ENCODE measurements around the gene DGCR6. TPM values are rescaled to one million over a fixed set of nuclear protein-coding genes. Genes with fewer than 3 reads are reported as not detected.
"Not testable (repeated sequence)": the region's sequence is repeated elsewhere in the genome, so short reads cannot be mapped to it uniquely, and the experiment has no call there.

Gene DGCR6
- 1 to 10 TPM; 1.7 to 6.1 TPM for total RNA-seq
- 10 to 100 TPM in 5 of 6 donors, 1 to 10 TPM in 1; 8.1 to 15.8 (median 12.7) TPM for polyA plus RNA-seq (ENCODE audit: insufficient read length in 6 of 6)
- long read RNA-seq, donor 1, partial matches to known transcripts = 0 of 4 reads
- long read RNA-seq, donor 1, other reads (novel, unspliced or antisense) = 0 of 4 reads
- long read RNA-seq, donor 2, transcript DGCR6-201 (5 exons, 1,214 nt) = major isoform, 7 of 11 reads
- long read RNA-seq, donor 2, partial matches to known transcripts = 0 of 11 reads
- long read RNA-seq, donor 2, other reads (novel, unspliced or antisense) = 0 of 11 reads
- long read RNA-seq, donor 3, transcript DGCR6-201 (5 exons, 1,214 nt) = major isoform, 12 of 15 reads
- long read RNA-seq, donor 3, partial matches to known transcripts = 0 of 15 reads
- long read RNA-seq, donor 3, other reads (novel, unspliced or antisense) = 0 of 15 reads
- long read RNA-seq, donor 4, partial matches to known transcripts = 0 of 3 reads
- long read RNA-seq, donor 4, other reads (novel, unspliced or antisense) = 0 of 3 reads
- long read RNA-seq, donor 5, transcript DGCR6-201 (5 exons, 1,214 nt) = major isoform, 10 of 10 reads
- long read RNA-seq, donor 5, partial matches to known transcripts = 0 of 10 reads
- long read RNA-seq, donor 5, other reads (novel, unspliced or antisense) = 0 of 10 reads
- long read RNA-seq, donor 6, transcript DGCR6-201 (5 exons, 1,214 nt) = major isoform, 7 of 9 reads
- long read RNA-seq, donor 6, partial matches to known transcripts = 0 of 9 reads
- long read RNA-seq, donor 6, other reads (novel, unspliced or antisense) = 0 of 9 reads
- long read RNA-seq, donor 7, transcript DGCR6-201 (5 exons, 1,214 nt) = major isoform, 12 of 15 reads
- long read RNA-seq, donor 7, partial matches to known transcripts = 0 of 15 reads
- long read RNA-seq, donor 7, other reads (novel, unspliced or antisense) = 0 of 15 reads
- long read RNA-seq, donor 8, partial matches to known transcripts = 0 of 6 reads
- long read RNA-seq, donor 8, other reads (novel, unspliced or antisense) = 0 of 6 reads
- long read RNA-seq, donor 9, partial matches to known transcripts = 0 of 2 reads
- long read RNA-seq, donor 9, other reads (novel, unspliced or antisense) = 0 of 2 reads
- long read RNA-seq, donor 10, partial matches to known transcripts = 0 of 3 reads
- long read RNA-seq, donor 10, other reads (novel, unspliced or antisense) = 0 of 3 reads
- long read RNA-seq, donor 11, transcript DGCR6-201 (5 exons, 1,214 nt) = major isoform, 25 of 44 reads
- long read RNA-seq, donor 11, transcript DGCR6-208 (2 exons, 1,837 nt) = minor isoform, 13 of 44 reads
- long read RNA-seq, donor 11, partial matches to known transcripts = 6 of 44 reads
- long read RNA-seq, donor 11, other reads (novel, unspliced or antisense) = 0 of 44 reads
- long read RNA-seq, donor 12, transcript DGCR6-208 (2 exons, 1,837 nt) = minor isoform, 5 of 14 reads
- long read RNA-seq, donor 12, transcript DGCR6-201 (5 exons, 1,214 nt) = major isoform, 8 of 14 reads
- long read RNA-seq, donor 12, partial matches to known transcripts = 0 of 14 reads
- long read RNA-seq, donor 12, other reads (novel, unspliced or antisense) = 0 of 14 reads

DNA sequence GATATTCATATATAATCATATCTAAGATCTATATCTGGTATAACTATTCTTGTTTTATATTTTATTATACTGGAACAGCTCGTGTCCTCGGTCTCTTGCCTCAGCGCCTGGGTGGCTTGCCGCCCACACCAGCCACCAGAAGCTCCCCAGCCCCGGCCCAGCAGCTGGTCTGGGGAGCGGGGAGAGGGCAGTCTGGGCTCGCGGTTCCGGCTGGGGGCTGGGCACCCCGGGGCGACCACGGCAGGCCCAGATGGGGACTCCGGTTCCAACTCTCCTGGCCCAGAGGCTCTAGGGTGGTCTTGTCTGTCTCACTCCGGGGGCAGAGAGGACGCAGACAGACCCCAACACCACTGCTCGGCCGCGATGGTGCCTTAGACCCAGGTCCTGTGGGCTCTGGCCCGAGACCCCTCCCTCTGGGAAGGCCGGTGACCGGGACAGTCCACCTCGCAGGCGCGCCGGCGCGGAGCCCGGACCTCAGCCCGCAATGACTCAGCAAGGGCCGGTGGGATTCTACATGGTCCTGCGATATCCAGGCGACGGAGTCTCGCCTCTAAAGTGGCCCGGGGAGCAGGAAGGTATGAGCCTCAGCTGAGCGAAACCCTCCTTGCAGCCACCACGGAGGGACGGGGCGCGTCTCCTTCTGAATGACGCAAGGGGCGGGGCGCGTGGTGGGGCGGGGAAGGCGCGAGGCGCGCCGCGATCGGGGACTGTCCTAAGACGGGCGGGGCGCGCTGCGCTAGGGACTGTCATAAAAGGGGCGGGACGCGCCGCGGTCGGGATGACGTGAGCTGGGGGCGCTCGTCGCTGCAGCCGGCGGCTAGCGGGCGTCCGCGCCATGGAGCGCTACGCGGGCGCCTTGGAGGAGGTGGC is at the start of gene DGCR6:
TSS of gene DGCR6 (plus strand) at position 781 of the 870 bp plus-strand sequence. CDS start at position 836, 55 bp downstream.
- no peak for DNase-seq
- H3K36me3 ChIP-seq = no peaks in the 10 kb centered on the region
- ATAC-seq = peak; percentile 97
- TF ChIP-seq, protein P1, sequence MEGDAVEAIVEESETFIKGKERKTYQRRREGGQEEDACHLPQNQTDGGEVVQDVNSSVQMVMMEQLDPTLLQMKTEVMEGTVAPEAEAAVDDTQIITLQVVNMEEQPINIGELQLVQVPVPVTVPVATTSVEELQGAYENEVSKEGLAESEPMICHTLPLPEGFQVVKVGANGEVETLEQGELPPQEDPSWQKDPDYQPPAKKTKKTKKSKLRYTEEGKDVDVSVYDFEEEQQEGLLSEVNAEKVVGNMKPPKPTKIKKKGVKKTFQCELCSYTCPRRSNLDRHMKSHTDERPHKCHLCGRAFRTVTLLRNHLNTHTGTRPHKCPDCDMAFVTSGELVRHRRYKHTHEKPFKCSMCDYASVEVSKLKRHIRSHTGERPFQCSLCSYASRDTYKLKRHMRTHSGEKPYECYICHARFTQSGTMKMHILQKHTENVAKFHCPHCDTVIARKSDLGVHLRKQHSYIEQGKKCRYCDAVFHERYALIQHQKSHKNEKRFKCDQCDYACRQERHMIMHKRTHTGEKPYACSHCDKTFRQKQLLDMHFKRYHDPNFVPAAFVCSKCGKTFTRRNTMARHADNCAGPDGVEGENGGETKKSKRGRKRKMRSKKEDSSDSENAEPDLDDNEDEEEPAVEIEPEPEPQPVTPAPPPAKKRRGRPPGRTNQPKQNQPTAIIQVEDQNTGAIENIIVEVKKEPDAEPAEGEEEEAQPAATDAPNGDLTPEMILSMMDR (IDR thresholded peaks at IDR 0.05) = no peak
- H3K4me3 ChIP-seq = no peak within 1 kb of the TSS
- H3K27me3 ChIP-seq = no peaks in the 10 kb centered on the region
- H3K9me3 ChIP-seq = no peaks in the 10 kb centered on the region
- intact Hi-C loops (cut with DNase I) = no loop called here
- no peaks in the 10 kb centered on the region for H3K4me1 ChIP-seq
- H3K27ac ChIP-seq = no peak within 1 kb of the TSS

DNA sequence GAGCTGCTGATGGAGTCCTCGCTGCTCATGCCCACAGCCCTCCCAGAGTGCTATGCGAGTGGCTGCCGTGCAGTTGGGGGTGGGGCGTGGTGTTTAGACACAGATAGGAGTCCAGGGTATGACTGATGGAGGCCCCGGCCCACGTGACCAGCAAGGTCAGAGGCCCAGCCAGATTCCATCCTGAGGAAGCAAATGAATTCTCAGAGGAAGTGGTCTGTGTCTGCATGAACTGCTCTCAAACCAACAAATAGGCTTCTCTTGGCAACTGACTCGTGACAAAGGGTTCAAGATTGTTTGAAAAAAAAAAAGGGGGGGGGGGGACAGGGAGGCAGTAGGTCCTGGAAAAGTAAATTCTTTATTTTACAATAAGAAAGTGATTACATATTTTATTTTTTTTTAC is 46.8 kb upstream of the DGCR6 start:
- H3K27me3 ChIP-seq; DNase-seq; H3K4me1 ChIP-seq; H3K4me3 ChIP-seq; H3K27ac ChIP-seq; H3K9me3 ChIP-seq; ATAC-seq; H3K36me3 ChIP-seq; intact Hi-C loops (cut with DNase I): not testable (repeated sequence)

DNA sequence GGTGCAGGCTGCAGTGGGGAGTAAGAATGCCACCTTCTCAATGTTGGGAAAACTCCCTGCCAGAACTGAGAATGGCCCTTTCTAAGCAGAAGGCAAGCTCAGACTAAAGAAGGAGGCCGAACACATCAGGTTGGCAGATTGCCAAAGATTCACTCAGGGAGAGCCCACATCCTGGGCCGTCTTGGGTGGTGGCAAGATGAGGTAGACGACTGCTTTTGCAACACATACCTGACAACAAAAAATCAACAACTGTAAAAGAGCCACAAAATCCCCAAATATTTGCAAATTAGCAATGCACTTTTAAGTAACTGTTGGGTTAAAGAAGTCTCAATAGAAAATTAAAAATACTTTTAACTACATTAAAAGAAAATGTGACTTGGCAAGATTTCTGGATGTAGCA is 24.9 kb upstream of the DGCR6 start:
- H3K9me3 ChIP-seq; intact Hi-C loops (cut with DNase I); H3K36me3 ChIP-seq; H3K4me1 ChIP-seq; H3K27me3 ChIP-seq; ATAC-seq; H3K27ac ChIP-seq; H3K4me3 ChIP-seq: not testable (repeated sequence)
- peak in 1 of 4 donors; percentile 26 for DNase-seq

DNA sequence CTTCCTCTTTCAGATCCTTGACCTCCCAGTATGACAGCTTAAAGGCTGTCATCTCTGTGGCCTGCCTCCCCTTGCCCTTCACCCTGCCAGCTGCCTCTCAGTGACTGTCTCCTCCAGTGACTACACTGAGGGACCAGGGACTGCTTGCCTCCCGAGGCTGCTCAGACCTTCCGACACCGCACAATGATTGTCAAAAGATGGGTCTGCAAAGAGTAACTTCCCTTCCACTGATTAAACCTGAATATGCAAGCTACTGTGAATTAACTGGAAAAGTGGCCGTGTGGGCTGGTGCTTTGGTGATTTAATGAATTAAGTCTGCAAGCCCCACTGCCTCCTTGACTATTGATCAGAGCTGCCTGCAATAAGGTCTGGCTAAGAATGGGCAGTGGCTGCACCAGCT is 21.7 kb upstream of the DGCR6 start:
- H3K27me3 ChIP-seq; DNase-seq; intact Hi-C loops (cut with DNase I); H3K4me1 ChIP-seq; H3K4me3 ChIP-seq; H3K27ac ChIP-seq; H3K36me3 ChIP-seq; ATAC-seq; H3K9me3 ChIP-seq: not testable (repeated sequence)

DNA sequence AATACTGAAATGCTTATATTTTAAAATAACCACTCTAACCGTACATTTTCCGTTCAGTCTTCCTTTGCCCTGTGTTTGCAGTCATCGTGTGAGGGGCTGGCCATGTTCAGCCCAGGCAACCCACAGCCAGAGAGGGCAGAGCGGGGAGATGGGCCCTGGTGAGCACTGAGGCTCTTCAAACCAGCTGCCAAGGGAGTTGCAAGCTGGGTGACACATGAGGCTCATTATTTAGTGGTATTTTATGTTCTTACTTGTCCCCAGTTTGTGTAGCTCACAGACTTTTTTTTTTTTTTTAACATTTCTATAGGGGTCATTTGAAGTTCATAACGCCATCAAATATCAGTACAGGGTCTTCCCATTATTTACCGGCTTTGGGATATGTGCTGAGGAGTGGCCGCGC is 18.0 kb upstream of the DGCR6 start:
- DNase-seq = no peak
- TF ChIP-seq, protein P1 (IDR thresholded peaks at IDR 0.05) = no peak

DNA sequence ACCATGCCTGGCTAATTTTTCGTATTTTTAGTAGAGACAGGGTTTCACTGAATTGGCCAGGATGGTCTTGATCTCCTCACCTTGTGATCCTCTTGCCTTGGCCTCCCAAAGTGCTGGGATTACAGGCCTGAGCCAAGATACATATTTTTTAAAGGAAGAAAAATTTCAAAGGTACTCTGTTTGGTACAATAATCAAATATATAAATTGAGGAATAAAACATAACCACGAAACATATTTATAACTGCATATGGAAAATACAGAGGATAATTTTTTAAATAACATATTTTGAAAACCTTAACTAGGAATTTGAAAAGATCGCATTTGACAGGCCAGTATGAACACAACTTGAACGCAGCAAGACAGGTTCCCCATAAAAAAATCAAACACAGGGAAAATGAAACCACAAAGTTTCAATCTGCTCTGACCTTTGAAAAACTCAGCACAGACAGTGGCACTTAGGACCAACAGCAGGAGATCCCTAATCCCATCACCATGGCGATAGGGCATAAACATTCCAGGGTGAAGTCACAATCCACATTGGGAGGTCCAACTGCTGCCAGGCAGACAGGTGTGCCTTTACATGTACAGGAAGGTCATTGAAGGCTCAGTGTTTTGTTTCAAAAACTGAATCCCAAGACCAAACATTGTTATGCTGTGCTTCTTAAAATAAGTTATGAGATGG is 15.5 kb upstream of the DGCR6 start:
- H3K9me3 ChIP-seq; H3K27me3 ChIP-seq; H3K4me1 ChIP-seq; H3K36me3 ChIP-seq; H3K4me3 ChIP-seq; intact Hi-C loops (cut with DNase I); ATAC-seq; DNase-seq; H3K27ac ChIP-seq: not testable (repeated sequence)

More for the DNA sequence above, 18.0 kb upstream of the DGCR6 start:
- Histone ChIP-seq H3K4me1 (no peaks in the 10 kb centered on the region), H3K27me3 (no peaks in the 10 kb centered on the region), H3K27ac (no peak overlapping the region), H3K4me3 (no peak overlapping the region), H3K36me3 (no peaks in the 10 kb centered on the region), H3K9me3 (no peaks in the 10 kb centered on the region)
- intact Hi-C loops (cut with DNase I) = no loop called here
- no peak for ATAC-seq

DNA sequence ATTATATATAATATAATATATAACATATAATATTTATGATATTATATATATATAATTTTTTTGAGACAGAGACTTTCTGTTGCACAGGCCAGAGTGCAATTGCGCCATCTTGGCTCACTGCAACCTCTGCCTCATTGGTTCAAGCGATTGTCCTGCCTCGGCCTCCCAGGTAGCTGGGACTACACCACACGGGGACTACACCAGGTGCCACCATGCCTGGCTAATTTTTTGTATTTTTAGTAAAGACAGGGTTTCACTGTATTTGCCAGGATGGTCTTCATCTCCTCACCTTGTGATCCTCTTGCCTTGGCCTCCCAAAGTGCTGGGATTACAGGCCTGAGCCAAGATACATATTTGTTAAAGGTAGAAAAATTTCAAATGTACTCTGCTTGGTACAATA is 12.3 kb upstream of the DGCR6 start:
- ATAC-seq; H3K36me3 ChIP-seq; H3K9me3 ChIP-seq; H3K4me1 ChIP-seq; H3K27ac ChIP-seq; H3K27me3 ChIP-seq; H3K4me3 ChIP-seq; intact Hi-C loops (cut with DNase I); DNase-seq: not testable (repeated sequence)

DNA sequence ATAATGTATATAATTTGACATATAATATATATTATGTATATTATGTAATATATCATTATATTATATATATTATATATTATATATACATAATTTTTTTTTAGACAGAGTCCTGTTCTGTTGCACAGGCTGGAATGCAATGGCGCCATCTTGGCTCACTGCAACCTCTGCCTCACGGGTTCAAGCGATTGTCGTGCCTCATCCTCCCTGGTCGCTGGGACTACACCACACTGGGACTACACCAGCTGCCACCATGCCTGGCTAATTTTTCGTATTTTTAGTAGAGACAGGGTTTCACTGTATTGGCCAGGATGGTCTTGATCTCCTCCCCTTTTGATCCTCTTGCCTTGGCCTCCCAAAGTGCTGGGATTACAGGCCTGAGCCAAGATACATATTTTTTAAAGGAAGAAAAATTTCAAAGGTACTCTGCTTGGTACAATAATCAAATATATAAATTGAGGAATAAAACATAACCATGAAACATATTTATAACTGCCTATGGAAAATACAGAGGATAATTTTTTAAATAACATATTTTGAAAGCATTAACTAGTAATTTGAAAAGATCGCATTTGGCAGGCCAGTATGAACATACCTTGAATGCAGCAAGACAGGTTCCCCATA is 10.0 kb upstream of the DGCR6 start:
- H3K9me3 ChIP-seq; H3K27me3 ChIP-seq; intact Hi-C loops (cut with DNase I); H3K27ac ChIP-seq; ATAC-seq; H3K36me3 ChIP-seq; DNase-seq; H3K4me3 ChIP-seq; H3K4me1 ChIP-seq: not testable (repeated sequence)

DNA sequence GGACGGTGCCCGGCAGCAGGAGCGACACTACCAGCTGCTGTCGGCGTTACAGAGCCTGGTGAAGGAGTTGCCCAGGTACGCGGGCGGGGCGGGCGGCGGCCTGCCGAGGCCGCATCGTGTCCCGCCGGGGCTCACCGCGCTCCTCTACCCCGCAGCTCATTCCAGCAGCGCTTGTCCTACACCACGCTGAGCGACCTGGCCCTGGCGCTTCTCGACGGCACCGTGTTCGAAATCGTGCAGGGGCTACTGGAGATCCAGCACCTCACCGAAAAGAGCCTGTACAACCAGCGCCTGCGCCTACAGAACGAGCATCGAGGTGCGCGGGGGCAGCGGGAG is 258 bp downstream of the DGCR6 start:
- H3K27me3 ChIP-seq; H3K4me1 ChIP-seq; H3K9me3 ChIP-seq; DNase-seq; intact Hi-C loops (cut with DNase I); H3K4me3 ChIP-seq; H3K36me3 ChIP-seq; H3K27ac ChIP-seq: not testable (repeated sequence)
- peak; percentile 55 for ATAC-seq
